HG03521 (cell line): ENCODE measurements around the gene AQP2.

Experiments used
- ATAC-seq: cut with Tn5 transposase; IDR thresholded peaks from one replicate; pipeline ENCODE4 v1.9.1; 2021; ENCODE audit warnings: mild to moderate bottlenecking, moderate library complexity; ENCODE audit not compliant: unreplicated experiment

Gene AQP2

GRCh38 chr12:49920241-49920914, 30.2 kb upstream of the AQP2 start:
- no peak for ATAC-seq

GRCh38 chr12:49920915-49921286, 29.6 kb upstream of the AQP2 start:
- ATAC-seq: no peak

GRCh38 chr12:49921299-49921698, 29.2 kb upstream of the AQP2 start:
- ATAC-seq: no peak

- ATAC-seq: no peak
Measured at GRCh38 chr12:49921936-49922335, 28.6 kb upstream of the AQP2 start.

- no peak for ATAC-seq
Measured at GRCh38 chr12:49922349-49923034, 28.0 kb upstream of the AQP2 start.

GRCh38 chr12:49923035-49923644, 27.4 kb upstream of the AQP2 start:
- no peak for ATAC-seq

- ATAC-seq: no peak
Measured at GRCh38 chr12:49923880-49924556, 26.5 kb upstream of the AQP2 start.

GRCh38 chr12:49924628-49925246, 25.8 kb upstream of the AQP2 start:
- ATAC-seq: no peak

GRCh38 chr12:49925433-49926204, 24.9 kb upstream of the AQP2 start:
- ATAC-seq: no peak

- no peak for ATAC-seq
Measured at GRCh38 chr12:49928471-49928870, 22.1 kb upstream of the AQP2 start.

GRCh38 chr12:49929581-49929980, 21.0 kb upstream of the AQP2 start:
- no peak for ATAC-seq

- no peak for ATAC-seq
Measured at GRCh38 chr12:49930515-49931288, 19.8 kb upstream of the AQP2 start.

GRCh38 chr12:49932023-49932422, 18.5 kb upstream of the AQP2 start:
- no peak for ATAC-seq

- ATAC-seq: no peak
Measured at GRCh38 chr12:49932533-49933130, 17.9 kb upstream of the AQP2 start.

- no peak for ATAC-seq
Measured at GRCh38 chr12:49933796-49934195, 16.7 kb upstream of the AQP2 start.

- no peak for ATAC-seq
Measured at GRCh38 chr12:49934505-49934904, 16.0 kb upstream of the AQP2 start.

- ATAC-seq: no peak
Measured at GRCh38 chr12:49936925-49937324, 13.6 kb upstream of the AQP2 start.

GRCh38 chr12:49937639-49938300, 12.8 kb upstream of the AQP2 start:
- no peak for ATAC-seq

- no peak for ATAC-seq
Measured at GRCh38 chr12:49939307-49939706, 11.2 kb upstream of the AQP2 start.
